ENCODE data around the gene SERPINI1.

SERPINI1 gene

DNA sequence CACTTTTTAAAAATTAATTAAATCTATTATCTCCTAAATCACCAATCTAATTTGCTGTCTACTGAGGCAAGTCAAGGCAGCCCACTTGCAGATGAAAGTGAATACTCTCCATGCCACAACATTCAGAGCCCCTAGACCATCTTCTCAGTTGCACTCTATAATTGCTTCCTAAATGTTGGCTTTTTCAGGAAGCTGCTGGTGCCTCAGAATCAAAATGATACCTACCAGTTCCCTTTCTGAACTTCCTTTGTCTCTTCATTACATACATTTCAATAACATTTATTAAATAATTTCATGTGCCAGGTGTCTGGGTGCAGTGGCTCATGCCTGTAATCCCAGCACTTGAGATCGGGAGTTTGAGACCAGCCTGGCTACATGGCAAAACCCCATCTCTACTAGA lies 124.1 kb downstream of the SERPINI1 start:
- DNase-seq (ENCODE audit: low spot score): no peak
- no peak for TF ChIP-seq CTCF (IDR thresholded peaks at IDR 0.05; ENCODE audit: extremely low read depth, missing control alignments)

- no peak for TF ChIP-seq CTCF (IDR thresholded peaks at IDR 0.05; ENCODE audit: extremely low read depth, missing control alignments)
- DNase-seq (ENCODE audit: low spot score): no peak
Measured at GRCh38 chr3:167861649-167862048, 126.1 kb downstream of the SERPINI1 start.

DNA sequence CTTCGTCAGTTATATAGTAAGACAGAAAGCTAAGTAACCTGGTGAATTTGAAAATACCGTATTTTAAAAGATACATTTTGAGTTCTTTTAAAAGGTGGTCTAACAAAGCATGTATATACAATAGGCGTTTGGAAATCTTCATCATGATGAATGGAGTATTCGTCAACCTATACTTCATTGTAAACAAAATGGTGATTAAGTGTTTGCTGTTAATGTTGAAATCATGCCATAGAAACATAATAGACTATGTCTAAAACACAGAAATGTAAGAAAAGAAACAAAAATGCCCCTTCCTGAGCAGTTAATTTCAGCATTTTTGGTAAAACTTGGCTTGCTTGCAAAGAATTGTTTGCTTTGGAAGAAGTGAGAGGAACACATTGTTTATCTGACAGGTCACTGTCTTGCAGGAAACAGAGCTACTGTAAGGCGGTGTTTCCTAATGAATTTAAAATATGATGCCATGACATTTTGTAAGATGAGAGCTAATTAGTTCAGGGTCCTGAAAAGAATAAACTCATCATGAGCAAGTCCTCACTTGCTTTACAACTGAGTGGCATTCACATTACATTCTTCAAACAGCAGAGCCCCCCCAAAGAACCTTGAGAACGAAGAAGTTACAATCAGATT lies 126.7 kb downstream of the SERPINI1 start:
- TF ChIP-seq CTCF (IDR thresholded peaks at IDR 0.05; ENCODE audit: extremely low read depth, missing control alignments): no peak
- no peak for DNase-seq (ENCODE audit: low spot score)

GRCh38 chr3:167863811-167864551 lies 128.5 kb downstream of the SERPINI1 start:
- no peak for TF ChIP-seq CTCF (IDR thresholded peaks at IDR 0.05; ENCODE audit: extremely low read depth, missing control alignments)

GRCh38 chr3:167864552-167864874 lies 129.0 kb downstream of the SERPINI1 start:
- no peak for TF ChIP-seq CTCF (IDR thresholded peaks at IDR 0.05; ENCODE audit: extremely low read depth, missing control alignments)
- no peak for DNase-seq (ENCODE audit: low spot score)

More at GRCh38 chr3:167863811-167864551, 128.5 kb downstream of the SERPINI1 start:
- DNase-seq (ENCODE audit: low spot score): no peak

DNA sequence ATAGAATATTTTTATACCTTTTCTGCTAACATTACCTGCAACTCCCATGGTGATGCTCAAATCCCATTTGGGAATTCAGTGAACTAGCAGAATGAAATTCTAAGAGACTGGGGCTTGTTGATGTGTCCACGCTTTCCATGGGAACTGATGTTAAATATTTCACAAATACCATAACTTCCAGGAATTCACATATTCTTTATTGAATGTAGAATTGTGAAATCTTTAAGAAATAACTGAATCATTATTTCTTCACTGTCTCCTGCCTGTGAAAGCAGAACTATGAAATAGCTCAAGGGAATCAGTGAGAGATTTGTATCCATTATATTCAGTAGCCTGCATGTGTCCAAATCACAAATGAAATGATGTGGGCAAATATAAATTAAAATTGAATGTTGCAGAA lies 130.8 kb downstream of the SERPINI1 start:
- DNase-seq (ENCODE audit: low spot score): no peak
- TF ChIP-seq CTCF (IDR thresholded peaks at IDR 0.05; ENCODE audit: extremely low read depth, missing control alignments): no peak

GRCh38 chr3:167867981-167868380 lies 132.5 kb downstream of the SERPINI1 start:
- no peak for TF ChIP-seq CTCF (IDR thresholded peaks at IDR 0.05; ENCODE audit: extremely low read depth, missing control alignments)
- no peak for DNase-seq (ENCODE audit: low spot score)

Data from GM20000 (cell line).